Diencephalon (tissue), 1 donor: ENCODE results near the gene KLF5. TPM values are rescaled to one million over a fixed set of nuclear protein-coding genes. Genes with fewer than 3 reads are reported as not detected.

Experiments
- small RNA-seq: library from RNA; depleted of rRNA; stranded (forward); fragments of <200 nt; gene quantifications from one replicate; pipeline ENCODE3, GENCODE V24; 2014
- total RNA-seq: library from RNA; depleted of rRNA; stranded (reverse); fragments of >200 nt; gene quantifications from one replicate; pipeline ENCODE4 v1.2.3, GENCODE V29; 2014

The KLF5 gene
- total RNA-seq: 2.8 TPM

DNA sequence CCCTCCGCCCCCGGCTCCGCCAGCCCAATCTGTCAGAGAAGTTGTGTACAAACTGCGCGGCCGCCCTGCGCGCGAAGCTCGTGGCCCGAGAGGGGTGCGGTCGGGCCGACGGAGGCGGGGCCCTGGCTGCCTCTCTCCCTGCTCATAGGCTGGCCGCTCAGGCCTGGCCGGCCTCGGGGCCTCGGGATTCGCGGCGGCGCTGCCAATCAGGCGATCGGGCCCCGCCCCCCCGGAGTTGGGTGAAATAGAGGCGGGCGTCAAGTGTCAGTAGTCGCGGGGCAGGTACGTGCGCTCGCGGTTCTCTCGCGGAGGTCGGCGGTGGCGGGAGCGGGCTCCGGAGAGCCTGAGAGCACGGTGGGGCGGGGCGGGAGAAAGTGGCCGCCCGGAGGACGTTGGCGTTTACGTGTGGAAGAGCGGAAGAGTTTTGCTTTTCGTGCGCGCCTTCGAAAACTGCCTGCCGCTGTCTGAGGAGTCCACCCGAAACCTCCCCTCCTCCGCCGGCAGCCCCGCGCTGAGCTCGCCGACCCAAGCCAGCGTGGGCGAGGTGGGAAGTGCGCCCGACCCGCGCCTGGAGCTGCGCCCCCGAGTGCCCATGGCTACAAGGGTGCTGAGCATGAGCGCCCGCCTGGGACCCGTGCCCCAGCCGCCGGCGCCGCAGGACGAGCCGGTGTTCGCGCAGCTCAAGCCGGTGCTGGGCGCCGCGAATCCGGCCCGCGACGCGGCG is at the start of gene KLF5:
Gene KLF5 (plus strand): TSS at position 270 of the 724 bp plus-strand sequence. CDS start 323 bp downstream, at position 593.

Small RNA genes within 50 kb of the gene (small RNA-seq; reads per million reads assigned to genes)
- not detected for gene RNU6-66P
